Caco-2 (cell line): ENCODE results near the gene ORAI2. TPM values are rescaled to one million over a fixed set of nuclear protein-coding genes. Genes with fewer than 3 reads are reported as not detected.
"Not testable (repeated sequence)": the region's sequence is repeated elsewhere in the genome, so short reads cannot be mapped to it uniquely, and the experiment has no call there.

Experiments
- BruUV-seq: library from RNA; stranded (reverse); fragments of 400-500 nt; replicated peaks from 2 replicates; lab custom pipeline; 2021; lab: Mats Ljungman, UMichigan
- CTCF ChIA-PET: fragments of 300-600 bp; sonication (Branson Sonifier 250); formaldehyde crosslinking; loops from one replicate; lab custom pipeline; 2022; ENCODE audit warnings: antibody characterized with exemption; lab: Charles Lee
- POLR2A ChIA-PET: fragments of 300-600 bp; sonication (Branson Sonifier 250); formaldehyde crosslinking; loops from one replicate; lab custom pipeline; 2022; ENCODE audit warnings: antibody characterized with exemption; lab: Charles Lee
- DNase-seq, 2 experiments: peaks; one replicate each; pipeline versions ENCODE4 v3.0.0 to v3.0.0-alpha.2; 2020 to 2022
- H3K27me3 ChIP-seq: replicated peaks from 2 replicates; pipeline ENCODE4 v1.6.0; 2011; ENCODE audit warnings: low read length; ENCODE audit not compliant: control insufficient read depth, insufficient read depth
- H3K36me3 ChIP-seq: 2 replicates; pipeline ENCODE4 v1.5.1; 2011; ENCODE audit warnings: low read length; ENCODE audit not compliant: control insufficient read depth, insufficient read depth
- H3K4me1 ChIP-seq: fragments of 250-450 bp; sonication (Bioruptor Pico); 2 replicates; pipeline ENCODE4 v1.5.1; 2020; ENCODE audit warnings: mild to moderate bottlenecking
- H3K4me3 ChIP-seq: 2 replicates; pipeline ENCODE4 v1.5.1; 2011; ENCODE audit warnings: low read depth, mild to moderate bottlenecking, control low read depth, low read length
- H3K9me3 ChIP-seq: fragments of 250-450 bp; sonication (Bioruptor Pico); 2 replicates; pipeline ENCODE4 v1.5.1; 2020; ENCODE audit warnings: mild to moderate bottlenecking, moderate library complexity
- H3K27ac Mint-ChIP-seq: one replicate; pipeline ENCODE4 v1.8.0; 2022; ENCODE audit warnings: mixed read lengths; ENCODE audit not compliant: unreplicated experiment
- H3K27me3 Mint-ChIP-seq: one replicate; pipeline ENCODE4 v1.8.0; 2022; ENCODE audit warnings: mixed read lengths; ENCODE audit not compliant: insufficient read depth, unreplicated experiment
- H3K36me3 Mint-ChIP-seq: one replicate; pipeline ENCODE4 v1.8.0; 2022; ENCODE audit warnings: mild to moderate bottlenecking, mixed read lengths; ENCODE audit not compliant: insufficient read depth, unreplicated experiment
- H3K4me1 Mint-ChIP-seq: one replicate; pipeline ENCODE4 v1.8.0; 2022; ENCODE audit warnings: low read depth, mixed read lengths; ENCODE audit not compliant: unreplicated experiment
- H3K4me3 Mint-ChIP-seq: one replicate; pipeline ENCODE4 v1.8.0; 2022; ENCODE audit warnings: mild to moderate bottlenecking, moderate library complexity, mixed read lengths; ENCODE audit not compliant: unreplicated experiment
- H3K9me3 Mint-ChIP-seq: one replicate; pipeline ENCODE4 v1.8.0; 2022; ENCODE audit warnings: mixed read lengths; ENCODE audit not compliant: unreplicated experiment
- intact Hi-C: fragments of 100-400 bp; cut with micrococcal nuclease; formaldehyde crosslinking; loops from one replicate; pipeline ENCODE4 v1.10.0; 2022; ENCODE audit not compliant: unreplicated experiment
- total RNA-seq: library from RNA; stranded (reverse); gene quantifications from 2 replicates; pipeline ENCODE4 v1.2.3, GENCODE V29; 2022
- TF ChIP-seq, protein P1 (sequence below), 2 experiments: fragments of 200-600 bp in 1 of 2; IDR thresholded peaks; 1 replicate in 1 of 2; 2 replicates in 1 of 2; pipeline versions ENCODE4 v1.5.1 to v1.8.0; 2011 to 2022; ENCODE audit warnings: antibody characterized with exemption in 1 of 2, control low read depth in 1 of 2, inconsistent platforms in 1 of 2, low read depth in 1 of 2, low read length in 1 of 2, mild to moderate bottlenecking in 1 of 2, moderate library complexity in 1 of 2; ENCODE audit not compliant: insufficient read depth in 1 of 2, severe bottlenecking in 1 of 2, unreplicated experiment in 1 of 2

ORAI2 gene
- total RNA-seq, 1 experiment from 2014 or later = 20.2 TPM

DNA sequence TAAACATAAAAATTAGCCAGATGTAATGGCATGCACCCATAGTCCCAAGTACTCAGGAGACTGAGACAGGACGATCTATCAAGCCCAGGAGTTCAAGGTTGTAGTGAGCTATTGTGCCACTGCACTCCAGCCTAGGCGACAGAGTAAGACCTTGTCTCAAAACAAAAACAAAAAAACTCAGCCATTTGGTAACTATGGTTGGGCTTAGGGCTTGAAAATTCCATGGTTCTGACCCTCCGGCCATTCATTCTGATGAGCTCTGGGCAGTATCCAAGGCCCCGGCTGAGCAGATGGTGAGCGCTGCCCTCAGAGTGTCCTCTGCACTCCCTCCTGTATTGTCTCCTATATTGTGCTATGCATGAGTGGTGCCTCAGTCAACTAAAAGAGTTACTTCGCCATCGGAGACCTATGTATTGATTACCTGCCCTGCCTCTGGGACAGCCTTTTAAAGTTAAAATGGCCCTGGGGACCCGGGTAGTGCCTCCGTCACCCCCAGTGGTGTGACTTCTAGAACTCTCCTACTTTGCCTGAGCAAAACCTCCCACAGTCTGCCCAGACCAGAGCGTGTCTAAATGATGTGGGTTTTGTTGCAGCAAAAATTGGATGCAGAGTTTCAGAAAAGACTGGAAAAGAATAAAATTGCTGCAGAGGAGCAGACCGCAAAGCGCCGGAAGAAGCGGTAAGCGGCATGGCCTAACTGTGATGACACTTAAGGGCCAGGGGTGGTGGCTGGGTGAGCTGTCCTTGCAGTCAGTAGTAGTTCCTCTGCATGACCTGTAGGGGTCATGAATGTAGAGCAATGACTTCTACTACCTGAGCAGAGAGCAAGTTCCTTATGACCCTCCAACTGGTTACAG lies 29.1 kb upstream of the ORAI2 start:
- intact Hi-C loops = loop anchor here (1.0 kb wide), 1 partner anchor 47 kb away; no protein-coding TSS in a partner anchor
- peaks cover 98% of the 10 kb centered on the region for H3K36me3 Mint-ChIP-seq
- H3K36me3 ChIP-seq = peaks cover 8% of the 10 kb centered on the region; the same call in 1 of the 2 replicates

DNA sequence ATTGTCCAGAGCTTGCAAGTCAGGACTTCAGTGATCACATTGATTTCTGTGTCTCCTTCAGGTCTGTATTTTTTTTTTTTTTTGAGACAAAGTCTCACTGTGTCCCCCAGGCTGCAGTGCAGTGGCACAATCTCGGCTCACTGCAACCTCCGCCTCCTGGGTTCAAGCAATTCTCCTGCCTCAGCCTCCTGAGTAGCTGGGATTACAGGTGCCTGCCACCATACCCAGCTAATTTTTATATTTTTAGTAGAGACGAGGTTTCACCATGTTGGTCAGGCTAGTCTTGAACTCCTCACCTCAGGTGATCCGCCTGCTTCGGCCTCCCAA lies 28.6 kb upstream of the ORAI2 start:
- DNase-seq, H3K4me1 ChIP-seq, H3K9me3 ChIP-seq, H3K9me3 Mint-ChIP-seq, H3K4me3 Mint-ChIP-seq, H3K36me3 ChIP-seq, BruUV-seq, H3K27me3 Mint-ChIP-seq, H3K27me3 ChIP-seq, H3K27ac Mint-ChIP-seq, H3K4me1 Mint-ChIP-seq, H3K4me3 ChIP-seq: not testable (repeated sequence)
- POLR2A ChIA-PET = interaction anchor here (0.5 to 1.0 kb wide), 2 partner anchors 9 to 59 kb away, joined by 3 to 6 read pairs; partner anchors contain the start of gene PRKRIP1
- peaks cover 98% of the 10 kb centered on the region for H3K36me3 Mint-ChIP-seq
- CTCF ChIA-PET = interaction anchor here (1.0 to 1.2 kb wide), 5 partner anchors 9 to 61 kb away, joined by 3 to 7 read pairs (median 4); partner anchors contain the start of genes ALKBH4 and PRKRIP1
- intact Hi-C loops = loop anchor here (1.0 kb wide), 1 partner anchor 46 kb away; no protein-coding TSS in a partner anchor

More for the DNA sequence above, 29.1 kb upstream of the ORAI2 start:
- CTCF ChIA-PET = interaction anchor here (0.6 to 1.2 kb wide), 7 partner anchors 8 to 1564 kb away, joined by 3 to 7 read pairs (median 4); partner anchors contain the start of genes ALKBH4 and PRKRIP1
- TF ChIP-seq, protein P1, sequence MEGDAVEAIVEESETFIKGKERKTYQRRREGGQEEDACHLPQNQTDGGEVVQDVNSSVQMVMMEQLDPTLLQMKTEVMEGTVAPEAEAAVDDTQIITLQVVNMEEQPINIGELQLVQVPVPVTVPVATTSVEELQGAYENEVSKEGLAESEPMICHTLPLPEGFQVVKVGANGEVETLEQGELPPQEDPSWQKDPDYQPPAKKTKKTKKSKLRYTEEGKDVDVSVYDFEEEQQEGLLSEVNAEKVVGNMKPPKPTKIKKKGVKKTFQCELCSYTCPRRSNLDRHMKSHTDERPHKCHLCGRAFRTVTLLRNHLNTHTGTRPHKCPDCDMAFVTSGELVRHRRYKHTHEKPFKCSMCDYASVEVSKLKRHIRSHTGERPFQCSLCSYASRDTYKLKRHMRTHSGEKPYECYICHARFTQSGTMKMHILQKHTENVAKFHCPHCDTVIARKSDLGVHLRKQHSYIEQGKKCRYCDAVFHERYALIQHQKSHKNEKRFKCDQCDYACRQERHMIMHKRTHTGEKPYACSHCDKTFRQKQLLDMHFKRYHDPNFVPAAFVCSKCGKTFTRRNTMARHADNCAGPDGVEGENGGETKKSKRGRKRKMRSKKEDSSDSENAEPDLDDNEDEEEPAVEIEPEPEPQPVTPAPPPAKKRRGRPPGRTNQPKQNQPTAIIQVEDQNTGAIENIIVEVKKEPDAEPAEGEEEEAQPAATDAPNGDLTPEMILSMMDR (IDR thresholded peaks at IDR 0.05; ENCODE audit: insufficient read depth in 1 of 2, low read depth in 1 of 2, low read length in 1 of 2, severe bottlenecking in 1 of 2, unreplicated experiment in 1 of 2) = peak; percentile 74 to 78
- no peaks in the 10 kb centered on the region for H3K9me3 ChIP-seq
- no peak overlapping the region for H3K4me3 ChIP-seq
- no peaks in the 10 kb centered on the region for H3K27me3 ChIP-seq
- no TSS peak for BruUV-seq
- Mint-ChIP-seq H3K4me3 (no peak overlapping the region), H3K27me3 (no peaks in the 10 kb centered on the region), H3K27ac (no peak overlapping the region), H3K4me1 (no peaks in the 10 kb centered on the region), H3K9me3 (no peaks in the 10 kb centered on the region)
- no peaks in the 10 kb centered on the region for H3K4me1 ChIP-seq
- POLR2A ChIA-PET = interaction anchor here (0.5 to 1.0 kb wide), 2 partner anchors 8 to 60 kb away, joined by 3 to 6 read pairs; partner anchors contain the start of gene PRKRIP1
- DNase-seq = peak; percentile 56 to 71

DNA sequence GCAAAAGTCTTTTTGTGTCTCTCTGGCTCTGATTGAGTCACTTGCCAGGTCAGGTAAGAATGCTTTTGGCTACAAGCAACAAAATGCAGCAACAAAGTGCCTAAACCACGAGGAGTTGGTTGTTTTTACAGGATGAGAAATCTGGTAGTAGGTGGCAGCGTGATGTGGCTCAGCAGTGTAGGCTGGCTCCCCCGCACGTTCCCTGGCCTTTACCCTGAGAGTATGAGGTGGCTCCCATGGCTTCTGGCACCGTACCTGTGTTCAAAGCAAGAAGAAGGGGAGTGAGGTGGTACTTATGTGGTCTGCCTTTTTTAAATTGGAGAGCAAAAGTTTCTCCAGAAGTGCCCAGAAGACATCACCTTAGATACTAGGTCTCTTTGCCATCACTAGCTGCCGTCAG lies 25.5 kb upstream of the ORAI2 start:
- Mint-ChIP-seq H3K27me3 (no peaks in the 10 kb centered on the region), H3K4me1 (no peaks in the 10 kb centered on the region), H3K27ac (no peak overlapping the region), H3K9me3 (peaks cover 9% of the 10 kb centered on the region), H3K4me3 (no peak overlapping the region), H3K36me3 (peaks cover 100% of the 10 kb centered on the region)
- peaks cover 8% of the 10 kb centered on the region; the same call in 1 of the 2 replicates for H3K36me3 ChIP-seq
- TF ChIP-seq, protein P1 (IDR thresholded peaks at IDR 0.05; ENCODE audit: insufficient read depth in 1 of 2, low read depth in 1 of 2, low read length in 1 of 2, severe bottlenecking in 1 of 2, unreplicated experiment in 1 of 2) = no peak
- H3K4me1 ChIP-seq = no peaks in the 10 kb centered on the region
- H3K9me3 ChIP-seq = no peaks in the 10 kb centered on the region
- no peak for DNase-seq
- POLR2A ChIA-PET = no interaction called here
- intact Hi-C loops = no loop called here
- no peaks in the 10 kb centered on the region for H3K27me3 ChIP-seq
- CTCF ChIA-PET = no interaction called here
- no TSS peak for BruUV-seq
- no peak overlapping the region for H3K4me3 ChIP-seq

DNA sequence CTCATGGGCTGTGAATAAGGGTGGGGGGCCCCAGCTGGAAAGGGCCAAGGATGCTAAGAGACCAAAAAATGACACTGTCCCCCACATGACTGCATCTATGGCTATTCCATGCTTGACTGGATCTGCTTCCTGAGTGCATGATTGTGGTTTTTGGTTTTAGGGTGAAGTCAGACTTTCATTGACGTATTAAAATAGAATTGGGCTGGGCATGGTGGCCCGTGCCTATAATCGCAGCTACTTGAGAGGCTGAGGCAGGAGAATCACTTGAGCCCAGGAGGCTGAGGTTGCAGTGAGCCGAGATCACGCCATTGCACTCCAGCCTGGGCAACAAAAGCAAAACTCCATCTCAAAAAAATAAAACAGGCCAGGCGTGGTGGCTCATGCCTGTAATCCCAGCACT lies 24.8 kb upstream of the ORAI2 start:
- H3K27ac Mint-ChIP-seq, BruUV-seq, intact Hi-C loops, DNase-seq, H3K4me1 ChIP-seq, H3K36me3 ChIP-seq, H3K4me3 ChIP-seq, H3K4me1 Mint-ChIP-seq, H3K4me3 Mint-ChIP-seq, H3K27me3 Mint-ChIP-seq, POLR2A ChIA-PET, H3K9me3 Mint-ChIP-seq, H3K27me3 ChIP-seq, H3K9me3 ChIP-seq, CTCF ChIA-PET: not testable (repeated sequence)
- H3K36me3 Mint-ChIP-seq = peaks cover 99% of the 10 kb centered on the region
